Caco-2 (cell line): ENCODE measurements around the gene PIGV. TPM values are rescaled to one million over a fixed set of nuclear protein-coding genes. Genes with fewer than 3 reads are reported as not detected.

Source experiments
- BruUV-seq: library from RNA; stranded (reverse); fragments of 400-500 nt; replicated peaks from 2 replicates; lab custom pipeline; 2021; lab: Mats Ljungman, UMichigan
- CTCF ChIA-PET: fragments of 300-600 bp; sonication (Branson Sonifier 250); formaldehyde crosslinking; loops from one replicate; lab custom pipeline; 2022; ENCODE audit warnings: antibody characterized with exemption; lab: Charles Lee
- POLR2A ChIA-PET: fragments of 300-600 bp; sonication (Branson Sonifier 250); formaldehyde crosslinking; loops from one replicate; lab custom pipeline; 2022; ENCODE audit warnings: antibody characterized with exemption; lab: Charles Lee
- DNase-seq, 2 experiments: peaks; one replicate each; pipeline versions ENCODE4 v3.0.0 to v3.0.0-alpha.2; 2020 to 2022
- H3K27me3 ChIP-seq: replicated peaks from 2 replicates; pipeline ENCODE4 v1.6.0; 2011; ENCODE audit warnings: low read length; ENCODE audit not compliant: control insufficient read depth, insufficient read depth
- H3K36me3 ChIP-seq: 2 replicates; pipeline ENCODE4 v1.5.1; 2011; ENCODE audit warnings: low read length; ENCODE audit not compliant: control insufficient read depth, insufficient read depth
- H3K4me1 ChIP-seq: fragments of 250-450 bp; sonication (Bioruptor Pico); 2 replicates; pipeline ENCODE4 v1.5.1; 2020; ENCODE audit warnings: mild to moderate bottlenecking
- H3K4me3 ChIP-seq: 2 replicates; pipeline ENCODE4 v1.5.1; 2011; ENCODE audit warnings: low read depth, mild to moderate bottlenecking, control low read depth, low read length
- H3K9me3 ChIP-seq: fragments of 250-450 bp; sonication (Bioruptor Pico); 2 replicates; pipeline ENCODE4 v1.5.1; 2020; ENCODE audit warnings: mild to moderate bottlenecking, moderate library complexity
- H3K27ac Mint-ChIP-seq: one replicate; pipeline ENCODE4 v1.8.0; 2022; ENCODE audit warnings: mixed read lengths; ENCODE audit not compliant: unreplicated experiment
- H3K27me3 Mint-ChIP-seq: one replicate; pipeline ENCODE4 v1.8.0; 2022; ENCODE audit warnings: mixed read lengths; ENCODE audit not compliant: insufficient read depth, unreplicated experiment
- H3K36me3 Mint-ChIP-seq: one replicate; pipeline ENCODE4 v1.8.0; 2022; ENCODE audit warnings: mild to moderate bottlenecking, mixed read lengths; ENCODE audit not compliant: insufficient read depth, unreplicated experiment
- H3K4me1 Mint-ChIP-seq: one replicate; pipeline ENCODE4 v1.8.0; 2022; ENCODE audit warnings: low read depth, mixed read lengths; ENCODE audit not compliant: unreplicated experiment
- H3K4me3 Mint-ChIP-seq: one replicate; pipeline ENCODE4 v1.8.0; 2022; ENCODE audit warnings: mild to moderate bottlenecking, moderate library complexity, mixed read lengths; ENCODE audit not compliant: unreplicated experiment
- H3K9me3 Mint-ChIP-seq: one replicate; pipeline ENCODE4 v1.8.0; 2022; ENCODE audit warnings: mixed read lengths; ENCODE audit not compliant: unreplicated experiment
- CTCF ChIP-seq, 2 experiments: fragments of 200-600 bp in 1 of 2; IDR thresholded peaks; 1 replicate in 1 of 2; 2 replicates in 1 of 2; pipeline versions ENCODE4 v1.5.1 to v1.8.0; 2011 to 2022; ENCODE audit warnings: antibody characterized with exemption in 1 of 2, control low read depth in 1 of 2, inconsistent platforms in 1 of 2, low read depth in 1 of 2, low read length in 1 of 2, mild to moderate bottlenecking in 1 of 2, moderate library complexity in 1 of 2; ENCODE audit not compliant: insufficient read depth in 1 of 2, severe bottlenecking in 1 of 2, unreplicated experiment in 1 of 2
- intact Hi-C: fragments of 100-400 bp; cut with micrococcal nuclease; formaldehyde crosslinking; loops from one replicate; pipeline ENCODE4 v1.10.0; 2022; ENCODE audit not compliant: unreplicated experiment
- total RNA-seq: library from RNA; stranded (reverse); gene quantifications from 2 replicates; pipeline ENCODE4 v1.2.3, GENCODE V29; 2022

Gene PIGV
- total RNA-seq, 1 experiment from 2014 or later: 10.0 TPM

GRCh38 chr1:26784886-26785285 is 2.9 kb upstream of the PIGV start:
- Mint-ChIP-seq H3K27me3 (no peaks in the 10 kb centered on the region), H3K36me3 (peaks cover 59% of the 10 kb centered on the region), H3K4me3 (no peak overlapping the region), H3K9me3 (no peaks in the 10 kb centered on the region), H3K27ac (peak overlapping the region; percentile 90), H3K4me1 (peaks cover 30% of the 10 kb centered on the region)
- CTCF ChIA-PET: interaction anchor here (0.6 to 1.1 kb wide), 3 partner anchors 45 to 107 kb away, joined by 3 to 7 read pairs (median 4); no protein-coding TSS in a partner anchor
- intact Hi-C loops: no loop called here
- no peak for TF ChIP-seq CTCF (IDR thresholded peaks at IDR 0.05; ENCODE audit: insufficient read depth in 1 of 2, low read depth in 1 of 2, low read length in 1 of 2, severe bottlenecking in 1 of 2, unreplicated experiment in 1 of 2)
- H3K27me3 ChIP-seq: no peaks in the 10 kb centered on the region
- H3K36me3 ChIP-seq: peaks cover 1% of the 10 kb centered on the region
- DNase-seq: no peak
- no TSS peak for BruUV-seq
- no peak overlapping the region for H3K4me3 ChIP-seq
- no peaks in the 10 kb centered on the region for H3K9me3 ChIP-seq
- peaks cover 51% of the 10 kb centered on the region for H3K4me1 ChIP-seq
- POLR2A ChIA-PET: interaction anchor here (1.0 to 1.9 kb wide), 2 partner anchors 87 to 88 kb away, joined by 4 to 7 read pairs; no protein-coding TSS in a partner anchor

DNA sequence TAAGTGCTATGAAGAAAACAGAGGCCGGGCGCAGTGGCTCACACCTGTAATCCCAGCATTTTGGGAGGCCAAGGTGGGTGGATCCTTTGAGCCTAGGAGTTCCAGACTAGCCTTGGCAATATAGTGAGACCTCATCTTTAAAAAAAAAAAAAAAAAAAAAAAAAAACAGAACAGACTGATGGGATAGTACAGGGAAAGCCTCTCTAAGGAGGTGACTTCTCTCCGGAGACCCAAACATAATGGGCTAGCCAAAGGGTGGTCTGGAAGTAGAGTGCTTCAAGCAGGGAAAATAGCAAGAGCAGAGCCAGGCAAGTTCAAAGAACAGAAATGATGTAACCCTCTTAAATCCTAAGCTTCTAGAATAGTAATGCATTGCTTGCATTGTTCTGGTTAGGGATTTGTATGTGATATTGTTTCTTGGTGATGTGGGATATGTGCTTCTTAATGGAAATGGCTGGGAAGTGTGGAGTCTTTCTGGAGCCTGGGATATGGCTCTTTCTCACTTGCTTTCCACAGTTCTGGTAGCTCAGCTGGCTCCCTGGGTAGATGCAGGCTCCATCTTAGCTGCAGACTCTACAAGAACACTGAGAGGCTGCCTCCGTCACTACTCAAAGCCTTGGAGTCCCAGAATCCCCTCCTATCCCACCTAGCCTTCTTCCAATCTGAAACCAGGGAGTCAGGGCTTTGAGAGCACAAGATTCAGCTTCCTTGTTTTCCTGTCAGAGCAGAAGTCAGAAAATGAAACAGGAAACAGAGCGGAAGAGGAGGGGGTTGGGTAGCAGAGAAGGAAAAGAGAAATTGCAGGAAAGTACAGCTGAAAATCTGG is 1.9 kb upstream of the PIGV start:
- Mint-ChIP-seq H3K9me3 (no peaks in the 10 kb centered on the region), H3K27me3 (no peaks in the 10 kb centered on the region), H3K4me1 (peaks cover 32% of the 10 kb centered on the region), H3K4me3 (peak overlapping the region; percentile 13), H3K27ac (peak overlapping the region; percentile 90), H3K36me3 (peaks cover 50% of the 10 kb centered on the region)
- intact Hi-C loops: no loop called here
- no peaks in the 10 kb centered on the region for H3K27me3 ChIP-seq
- no peak for TF ChIP-seq CTCF (IDR thresholded peaks at IDR 0.05; ENCODE audit: insufficient read depth in 1 of 2, low read depth in 1 of 2, low read length in 1 of 2, severe bottlenecking in 1 of 2, unreplicated experiment in 1 of 2)
- no peaks in the 10 kb centered on the region for H3K9me3 ChIP-seq
- BruUV-seq: no TSS peak
- DNase-seq: no peak
- POLR2A ChIA-PET: interaction anchor here (0.6 to 1.9 kb wide), 2 partner anchors 39 to 89 kb away, joined by 3 to 7 read pairs; no protein-coding TSS in a partner anchor
- no peak overlapping the region for H3K4me3 ChIP-seq
- H3K4me1 ChIP-seq: peaks cover 51% of the 10 kb centered on the region
- CTCF ChIA-PET: interaction anchor here (0.6 to 1.6 kb wide), 4 partner anchors 46 to 108 kb away, joined by 3 to 7 read pairs (median 4); no protein-coding TSS in a partner anchor
- no peaks in the 10 kb centered on the region for H3K36me3 ChIP-seq
